KBM-7 (cell line): ENCODE data around the gene CLIC1.

Experiments
- DNase-seq: peaks from one replicate; pipeline ENCODE4 v3.0.0-alpha.2; 2015
- in situ Hi-C: fragments of 300-500 bp; cut with MboI; formaldehyde crosslinking; loops from 2 replicates; pipeline ENCODE4 v1.14.3; 2020; ENCODE audit warnings: low sequenced_read_pairs, low pct_unique_long_range_greater_than_20kb, mixed read lengths

Gene CLIC1

GRCh38 chr6:31727034-31727716 is 9.2 kb downstream of the CLIC1 start:
- peak; percentile 27 for DNase-seq
- in situ Hi-C loops = no loop called here

GRCh38 chr6:31725502-31726350 is 10.6 kb downstream of the CLIC1 start:
- in situ Hi-C loops = no loop called here
- DNase-seq = peak; percentile 86

GRCh38 chr6:31723980-31724691 is 12.2 kb downstream of the CLIC1 start:
- DNase-seq = no peak
- in situ Hi-C loops = no loop called here

- in situ Hi-C loops = no loop called here
- no peak for DNase-seq
These were observed 12.9 kb downstream of the CLIC1 start, which contains the start of gene MPIG6B for GRCh38 chr6:31723245-31723979. TSS of gene MPIG6B (plus strand) at chr6:31723373. CDS start at chr6:31723384, 11 bp downstream.

GRCh38 chr6:31722173-31722572 is 14.2 kb downstream of the CLIC1 start:
- DNase-seq = no peak
- in situ Hi-C loops = no loop called here

GRCh38 chr6:31721351-31722020 is 14.8 kb downstream of the CLIC1 start, which contains the start of gene LY6G6C:
TSS of gene LY6G6C (minus strand) at chr6:31721746. CDS start at chr6:31721679, 67 bp downstream.
- in situ Hi-C loops = no loop called here
- no peak for DNase-seq

- in situ Hi-C loops = no loop called here
These were observed 16.0 kb downstream of the CLIC1 start for GRCh38 chr6:31720196-31720770.

GRCh38 chr6:31719001-31719400 is 17.3 kb downstream of the CLIC1 start:
- DNase-seq = no peak
- in situ Hi-C loops = no loop called here

More at GRCh38 chr6:31720196-31720770, 16.0 kb downstream of the CLIC1 start:
- no peak for DNase-seq

- DNase-seq = no peak
- in situ Hi-C loops = no loop called here
These were observed 18.1 kb downstream of the CLIC1 start for GRCh38 chr6:31718265-31718664.

GRCh38 chr6:31717499-31718222 is 18.7 kb downstream of the CLIC1 start:
- no peak for DNase-seq
- in situ Hi-C loops = no loop called here

GRCh38 chr6:31715022-31715958 is 21.0 kb downstream of the CLIC1 start, which contains the start of gene LY6G6D:
TSS of gene LY6G6D (plus strand) at chr6:31715348. CDS start at chr6:31715356, 8 bp downstream.
- no peak for DNase-seq
- in situ Hi-C loops = no loop called here

- in situ Hi-C loops = no loop called here
- DNase-seq = no peak
These were observed 22.2 kb downstream of the CLIC1 start for GRCh38 chr6:31713991-31714684.

GRCh38 chr6:31713465-31713864 is 22.9 kb downstream of the CLIC1 start:
- in situ Hi-C loops = no loop called here
- DNase-seq = no peak

GRCh38 chr6:31712296-31712695 is 24.0 kb downstream of the CLIC1 start:
- in situ Hi-C loops = no loop called here
- DNase-seq = no peak

- DNase-seq = peak; percentile 26
These were observed 25.1 kb downstream of the CLIC1 start for GRCh38 chr6:31711233-31711632.

More at GRCh38 chr6:31711233-31711632, 25.1 kb downstream of the CLIC1 start:
- in situ Hi-C loops = no loop called here
